Suprapubic skin (tissue), 4 donors: Measurements from ENCODE around the gene SMAP1.

ENCODE experiments used
- EP300 ChIP-seq: sonication (generic); formaldehyde crosslinking; IDR thresholded peaks from one replicate; pipeline ENCODE4 v1.6.1; 2017; ENCODE audit warnings: antibody characterized with exemption
- POLR2AphosphoS5 ChIP-seq, 3 donors: sonication (generic); formaldehyde crosslinking; IDR thresholded peaks; one replicate each; pipeline ENCODE4 v1.6.1; 2017; ENCODE audit warnings: antibody characterized with exemption in 3 of 3
- TF ChIP-seq, protein P1 (sequence below), 2 donors: fragments of 200-600 bp in 1 of 2; fragments of 450-650 bp in 1 of 2; sonication (generic) in 1 of 2; IDR thresholded peaks; one replicate each; pipeline ENCODE4 v1.5.1; 2016 to 2019; ENCODE audit warnings: antibody characterized with exemption in 2 of 2, mild to moderate bottlenecking in 1 of 2, moderate library complexity in 1 of 2

DNA sequence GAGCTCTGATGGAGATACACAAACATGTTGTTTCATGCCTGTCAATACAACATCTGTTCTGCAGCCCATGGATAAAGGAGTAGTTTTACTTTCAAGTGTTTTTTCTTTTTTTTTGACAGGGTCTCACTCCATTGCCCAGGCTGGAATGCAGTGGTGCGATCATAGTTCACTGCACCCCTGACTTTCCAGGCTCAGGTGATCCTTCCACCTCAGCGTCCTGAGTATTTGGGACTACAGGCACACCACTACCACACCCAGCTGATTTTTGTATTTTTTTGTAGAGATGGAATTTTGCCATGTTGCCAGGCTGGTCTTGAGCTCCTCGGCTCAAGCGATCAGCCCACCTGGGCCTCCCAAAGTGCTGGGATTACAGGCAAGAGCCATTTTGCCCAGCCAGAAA, 97.0 kb downstream of the SMAP1 start:
- TF ChIP-seq, protein P1, sequence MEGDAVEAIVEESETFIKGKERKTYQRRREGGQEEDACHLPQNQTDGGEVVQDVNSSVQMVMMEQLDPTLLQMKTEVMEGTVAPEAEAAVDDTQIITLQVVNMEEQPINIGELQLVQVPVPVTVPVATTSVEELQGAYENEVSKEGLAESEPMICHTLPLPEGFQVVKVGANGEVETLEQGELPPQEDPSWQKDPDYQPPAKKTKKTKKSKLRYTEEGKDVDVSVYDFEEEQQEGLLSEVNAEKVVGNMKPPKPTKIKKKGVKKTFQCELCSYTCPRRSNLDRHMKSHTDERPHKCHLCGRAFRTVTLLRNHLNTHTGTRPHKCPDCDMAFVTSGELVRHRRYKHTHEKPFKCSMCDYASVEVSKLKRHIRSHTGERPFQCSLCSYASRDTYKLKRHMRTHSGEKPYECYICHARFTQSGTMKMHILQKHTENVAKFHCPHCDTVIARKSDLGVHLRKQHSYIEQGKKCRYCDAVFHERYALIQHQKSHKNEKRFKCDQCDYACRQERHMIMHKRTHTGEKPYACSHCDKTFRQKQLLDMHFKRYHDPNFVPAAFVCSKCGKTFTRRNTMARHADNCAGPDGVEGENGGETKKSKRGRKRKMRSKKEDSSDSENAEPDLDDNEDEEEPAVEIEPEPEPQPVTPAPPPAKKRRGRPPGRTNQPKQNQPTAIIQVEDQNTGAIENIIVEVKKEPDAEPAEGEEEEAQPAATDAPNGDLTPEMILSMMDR (IDR thresholded peaks at IDR 0.05) = no peak
- TF ChIP-seq POLR2AphosphoS5 (IDR thresholded peaks at IDR 0.05) (no peak), EP300 (no peak)
